Measurements from ENCODE around the gene LAMC3.

Gene LAMC3

GRCh38 chr9:131048820-131049219 lies 39.8 kb downstream of the LAMC3 start:
- DNase-seq: no peak

- DNase-seq: no peak
These were observed 41.1 kb downstream of the LAMC3 start for GRCh38 chr9:131049829-131050715.

DNA sequence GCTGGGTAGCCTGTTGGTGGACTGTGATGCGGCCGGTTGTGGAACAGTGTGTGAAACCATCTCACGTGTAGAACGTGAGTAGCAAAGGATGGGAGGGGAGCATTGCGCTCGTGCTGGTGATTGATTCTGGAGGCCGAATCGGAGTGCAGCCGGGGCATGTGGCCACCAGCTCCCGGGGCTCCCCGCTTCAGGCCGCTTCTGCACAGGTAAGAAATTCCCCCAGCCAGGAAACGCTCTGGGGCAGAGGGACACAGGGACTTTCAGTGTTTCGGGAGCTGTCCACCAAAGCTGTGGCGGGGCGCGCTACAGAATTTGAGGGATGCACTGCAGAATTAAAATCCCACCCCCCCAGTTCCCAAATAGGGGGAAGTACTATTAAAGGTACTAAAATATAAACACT lies 41.9 kb downstream of the LAMC3 start:
- no peak for DNase-seq

- no peak for DNase-seq
These were observed 42.9 kb downstream of the LAMC3 start for GRCh38 chr9:131051592-131052517.

DNA sequence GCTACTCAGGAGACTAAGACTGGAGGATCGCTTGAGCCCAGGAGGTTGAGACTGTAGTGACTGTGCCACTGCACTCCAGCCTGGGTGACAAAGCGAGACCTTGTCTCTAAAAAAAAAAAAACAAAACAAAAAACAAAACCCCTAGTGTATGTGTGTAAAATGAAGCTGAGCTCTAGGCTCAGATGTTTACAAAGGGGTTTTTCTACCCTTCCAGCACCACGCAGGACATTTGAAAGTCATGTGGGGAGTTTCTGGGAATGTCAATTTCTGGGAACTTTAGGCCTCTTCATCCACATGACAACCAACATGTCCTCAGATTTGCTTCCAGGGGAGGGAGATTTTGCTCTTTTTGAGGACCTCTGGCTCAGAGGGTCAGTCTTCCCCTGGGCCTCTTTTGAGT lies 44.9 kb downstream of the LAMC3 start:
- no peak for DNase-seq

DNA sequence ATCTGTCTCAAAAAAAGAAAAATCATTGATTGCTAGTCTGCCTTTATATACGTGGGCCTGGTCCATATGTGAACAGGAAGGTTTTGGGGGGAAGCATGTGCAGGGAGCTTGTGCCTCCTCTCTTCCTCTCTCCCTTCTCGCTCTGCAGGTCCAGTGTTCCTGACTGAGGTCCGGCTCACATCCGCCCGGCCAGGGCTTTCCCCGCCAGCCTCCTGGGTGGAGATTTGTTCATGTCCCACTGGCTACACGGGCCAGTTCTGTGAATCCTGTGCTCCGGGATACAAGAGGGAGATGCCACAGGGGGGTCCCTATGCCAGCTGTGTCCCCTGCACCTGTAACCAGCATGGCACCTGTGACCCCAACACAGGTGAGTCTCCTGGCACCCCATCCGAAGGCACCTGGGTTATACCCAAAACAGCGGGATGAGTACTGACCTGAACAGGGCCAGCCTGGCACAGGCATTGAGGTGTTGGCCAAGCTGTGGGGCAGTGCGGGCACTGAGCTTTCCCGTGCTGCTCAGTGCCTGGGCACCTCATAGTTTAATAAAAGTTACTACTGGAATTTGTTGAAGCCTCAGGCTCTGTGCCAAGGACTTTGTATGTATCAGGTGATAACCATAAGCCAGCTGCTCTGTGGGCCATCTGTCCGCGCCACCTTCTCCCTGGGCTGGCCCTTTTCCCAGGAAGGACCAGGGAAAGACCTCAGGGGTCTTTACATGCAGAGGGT lies 48.0 kb downstream of the LAMC3 start:
- DNase-seq: no peak

- DNase-seq: no peak
These were observed 52.1 kb downstream of the LAMC3 start for GRCh38 chr9:131060900-131061630.

GRCh38 chr9:131062969-131063368 lies 54.0 kb downstream of the LAMC3 start:
- DNase-seq: no peak

DNA sequence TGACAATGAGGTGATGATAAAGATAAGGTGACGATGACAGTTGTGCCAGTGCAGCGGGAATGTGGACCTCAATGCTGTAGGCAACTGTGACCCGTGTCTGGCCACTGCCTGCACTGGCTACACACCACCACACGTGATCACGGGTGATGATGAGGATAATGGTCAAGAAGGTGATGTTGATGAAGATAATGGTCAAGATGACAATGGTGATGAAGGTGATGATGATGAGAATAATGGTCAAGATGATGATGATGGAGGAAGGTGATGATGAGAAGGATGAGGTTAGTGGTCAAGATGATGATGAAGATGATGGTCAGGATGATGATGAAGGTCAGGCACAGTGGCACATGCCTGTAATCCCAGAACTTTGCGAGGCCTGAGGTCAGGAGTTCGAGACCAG lies 56.6 kb downstream of the LAMC3 start:
- no peak for DNase-seq

GRCh38 chr9:131067625-131068024 lies 58.7 kb downstream of the LAMC3 start:
- DNase-seq: no peak

GRCh38 chr9:131068076-131068816 lies 59.3 kb downstream of the LAMC3 start:
- no peak for DNase-seq

DNA sequence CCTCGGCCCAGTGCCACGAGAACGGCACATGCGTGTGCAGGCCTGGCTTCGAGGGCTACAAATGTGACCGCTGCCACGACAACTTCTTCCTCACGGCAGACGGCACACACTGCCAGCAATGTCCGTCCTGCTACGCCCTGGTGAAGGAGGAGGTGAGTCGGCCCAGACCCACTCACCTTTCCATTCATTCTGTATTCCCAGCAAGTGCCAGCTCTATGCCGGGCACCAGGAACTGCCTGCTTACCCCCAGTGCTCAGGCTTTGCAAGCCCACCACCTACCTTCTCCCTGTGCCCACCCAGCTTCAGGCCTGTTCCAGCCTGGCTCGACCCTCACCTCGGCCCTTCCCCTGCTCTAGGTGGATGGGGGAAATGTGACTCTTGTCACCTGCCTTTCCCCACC lies 60.7 kb downstream of the LAMC3 start:
- no peak for DNase-seq

DNA sequence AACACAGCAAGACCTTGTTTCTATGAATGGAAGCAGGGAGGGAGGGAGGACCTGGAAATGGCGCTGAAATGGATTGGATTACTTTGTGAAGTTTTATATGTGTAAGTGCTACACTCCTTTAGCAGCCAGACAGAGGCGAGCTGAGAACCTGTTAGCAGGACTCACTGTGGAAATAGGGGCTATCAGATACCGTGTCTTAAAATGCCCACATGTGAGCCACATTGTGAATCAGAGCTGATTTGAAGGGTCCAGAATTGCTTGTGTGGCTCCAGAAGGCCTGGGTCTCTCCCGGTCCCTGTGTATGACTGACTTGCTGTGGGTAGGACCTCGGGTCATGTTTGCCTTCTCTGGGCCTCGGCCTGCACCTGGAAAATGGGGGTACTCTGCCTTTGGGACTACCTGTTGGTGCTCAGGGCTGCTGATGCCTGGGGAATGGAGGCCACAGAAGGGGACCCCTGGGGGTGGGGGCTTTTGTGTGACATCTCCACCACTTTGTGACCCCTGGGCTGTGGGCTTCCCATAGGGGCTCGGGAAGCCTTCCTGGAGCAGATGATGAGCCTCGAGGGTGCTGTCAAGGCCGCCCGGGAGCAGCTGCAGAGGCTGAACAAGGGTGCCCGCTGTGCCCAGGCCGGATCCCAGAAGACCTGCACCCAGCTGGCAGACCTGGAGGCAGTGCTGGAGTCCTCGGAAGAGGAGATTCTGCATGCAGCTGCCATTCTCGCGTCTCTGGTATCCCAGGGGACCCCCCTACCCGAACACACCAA lies 63.3 kb downstream of the LAMC3 start:
- no peak for DNase-seq

GRCh38 chr9:131072871-131073237 lies 63.9 kb downstream of the LAMC3 start:
- DNase-seq: no peak

GRCh38 chr9:131076347-131077195 lies 67.6 kb downstream of the LAMC3 start:
- DNase-seq: no peak

DNA sequence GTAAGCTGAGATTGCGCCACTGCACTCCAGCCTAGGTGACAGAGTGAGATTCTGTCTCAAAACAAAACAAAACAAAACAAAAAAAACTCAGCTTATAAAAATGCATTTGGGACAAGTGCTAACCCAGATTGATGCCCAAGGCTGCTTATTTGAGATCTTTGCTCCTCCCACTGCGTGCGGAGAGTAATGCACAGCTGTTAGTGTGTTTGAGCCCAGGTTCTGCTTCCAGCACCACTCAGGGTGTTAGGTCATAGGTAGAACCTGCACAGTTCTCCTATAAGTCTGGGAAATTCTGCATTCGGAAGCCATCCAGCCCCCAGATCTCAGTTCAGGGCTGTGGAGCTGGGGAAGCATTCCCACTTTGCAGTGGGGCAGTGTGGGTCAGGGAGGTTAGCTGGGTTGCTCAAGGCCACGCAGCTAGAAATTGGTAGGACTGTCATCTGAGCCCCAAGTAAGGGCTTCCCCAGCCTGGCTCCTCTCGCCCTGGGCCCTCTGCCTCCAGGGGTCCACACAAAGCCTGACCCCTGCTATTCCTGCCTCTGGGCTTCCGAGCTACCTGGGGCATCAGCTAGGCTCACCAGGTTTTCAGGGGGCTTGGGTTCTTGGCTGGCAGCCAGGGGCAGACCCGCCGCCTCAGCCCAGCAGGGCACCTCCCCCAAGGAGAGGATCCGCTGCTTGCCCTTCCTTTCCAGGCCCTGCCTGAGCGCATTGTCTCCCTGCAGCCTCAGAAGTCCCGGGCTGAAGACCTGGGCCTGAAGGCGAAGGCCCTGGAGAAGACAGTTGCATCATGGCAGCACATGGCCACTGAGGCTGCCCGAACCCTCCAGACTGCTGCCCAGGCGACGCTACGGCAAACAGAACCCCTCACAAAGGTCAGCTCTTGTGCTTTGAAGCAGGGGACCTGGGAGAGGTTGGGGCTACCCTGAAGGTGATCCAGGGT lies 69.7 kb downstream of the LAMC3 start:
- DNase-seq: no peak

DNA sequence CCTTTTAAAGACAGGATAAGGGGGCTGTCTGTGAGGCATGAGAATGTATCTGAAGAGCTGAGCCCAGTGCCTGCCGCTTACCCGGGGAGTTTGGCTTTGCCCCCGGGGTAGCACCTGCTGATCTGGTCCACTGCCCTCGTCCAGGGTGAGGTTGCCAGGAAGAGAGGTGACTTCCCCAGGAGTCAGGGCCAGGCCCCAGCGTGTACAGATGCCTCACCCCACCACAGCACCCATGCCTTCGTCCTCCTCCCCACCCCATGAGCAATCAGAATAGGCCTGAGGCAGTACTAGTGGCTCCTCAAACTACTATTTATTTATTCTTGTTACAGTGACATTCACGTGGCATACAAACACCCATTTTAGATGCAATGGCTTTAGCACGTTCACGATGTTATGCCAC lies 71.6 kb downstream of the LAMC3 start:
- DNase-seq: no peak

GRCh38 chr9:131081868-131082267 lies 72.9 kb downstream of the LAMC3 start:
- DNase-seq: no peak

All from activated CD4-positive, alpha-beta T cell treated with anti-CD3 and anti-CD28 coated beads, Interleukin-2, Interleukin-6, amounts not matched to agents 100 ng/mL and 50 ng/mL, durations not matched to agents 16 hours and 8 hours (primary cell).